ENCODE measurements around the gene AFG3L2. TPM values are rescaled to one million over a fixed set of nuclear protein-coding genes. Genes with fewer than 3 reads are reported as not detected.

The AFG3L2 gene
- total RNA-seq, 1 experiment from 2014 or later: 66.7 TPM

- DNase-seq (ENCODE audit: low read depth, low spot score) (no peak), ATAC-seq (no peak)
- peaks cover 13% of the 10 kb centered on the region for H3K79me2 ChIP-seq (ENCODE audit: insufficient read depth, low read length)
- H3K9me3 ChIP-seq (ENCODE audit: control insufficient read depth in 1 of 2, insufficient read depth in 1 of 2, low read depth in 1 of 2, low read length in 2 of 2): no peaks in the 10 kb centered on the region
- H3K9ac ChIP-seq (ENCODE audit: low read length): no peak overlapping the region
- no peaks in the 10 kb centered on the region for H3K27me3 ChIP-seq (ENCODE audit: insufficient read depth, low read length)
- ChIA-PET POLR2A (no interaction called here), RAD21 (ENCODE audit: low non-redundant PET in 1 of 2, low total read pairs in 2 of 2, uncharacterized antibody in 2 of 2, unreplicated experiment in 2 of 2) (no interaction called here), CTCF (no interaction called here)
- no peak for TF ChIP-seq ZBTB33 (IDR thresholded peaks at IDR 0.05; ENCODE audit: extremely low read depth, insufficient replicate concordance, low read length)
- TF ChIP-seq JUND (IDR thresholded peaks at IDR 0.05): no peak
- no peak for TF ChIP-seq EGR1 (IDR thresholded peaks at IDR 0.05; ENCODE audit: low read depth)
- TF ChIP-seq ZFX (IDR thresholded peaks at IDR 0.05): no peak
- no peak for TF ChIP-seq REST (IDR thresholded peaks at IDR 0.05; ENCODE audit: low read depth)
- TF ChIP-seq SP1 (IDR thresholded peaks at IDR 0.05; ENCODE audit: low read depth): no peak
- no peak for TF ChIP-seq EZH2phosphoT487 (IDR thresholded peaks at IDR 0.05; ENCODE audit: borderline replicate concordance)
- intact Hi-C loops (cut with micrococcal nuclease): no loop called here
- H3K27ac ChIP-seq (ENCODE audit: low read depth, low read length): no peak overlapping the region
- no peak overlapping the region for H3K4me2 ChIP-seq (ENCODE audit: low read length)
- no peaks in the 10 kb centered on the region for H3K9me2 ChIP-seq (ENCODE audit: insufficient read depth)
- H3K4me1 ChIP-seq (ENCODE audit: control insufficient read depth in 1 of 2, insufficient read depth in 2 of 2, low read length in 2 of 2): peaks cover 0 to 7% of the 10 kb centered on the region in 2 experiments; a peak in 1 of 4 replicates
- no peaks in the 10 kb centered on the region for H4K20me1 ChIP-seq (ENCODE audit: insufficient read depth)
- H2AFZ ChIP-seq (ENCODE audit: low read depth, low read length, poor library complexity, severe bottlenecking): no peak overlapping the region
- no peak overlapping the region for H3K4me3 ChIP-seq (replicated peaks in 1 of 2; ENCODE audit: low read depth in 1 of 2, low read length in 2 of 2)
- BruUV-seq (replicated peaks): no TSS peak
- peaks cover 16 to 38% of the 10 kb centered on the region in 2 experiments; a peak in 3 of 4 replicates for H3K36me3 ChIP-seq (ENCODE audit: control insufficient read depth in 1 of 2, insufficient read depth in 2 of 2, low read length in 2 of 2)
Measured at GRCh38 chr18:12330766-12331165, 46.3 kb downstream of the AFG3L2 start.

All from HCT116 (cell line).